Measurements from ENCODE around the gene KCNH8.

Gene KCNH8

GRCh38 chr3:19110335-19110895 lies 37.9 kb upstream of the KCNH8 start:
- no peak for DNase-seq (ENCODE audit: low read depth)
- H3K4me3 ChIP-seq (ENCODE audit: low read length), result no peak overlapping the region
- TF ChIP-seq CTCF (conservative IDR thresholded peaks at IDR 0.05; ENCODE audit: low read length), result no peak

- H3K4me3 ChIP-seq (ENCODE audit: low read length), result no peak overlapping the region
- no peak for TF ChIP-seq CTCF (conservative IDR thresholded peaks at IDR 0.05; ENCODE audit: low read length)
- no peak for DNase-seq (ENCODE audit: low read depth)
These were observed 33.8 kb upstream of the KCNH8 start for GRCh38 chr3:19114461-19114860.

- TF ChIP-seq CTCF (conservative IDR thresholded peaks at IDR 0.05; ENCODE audit: low read length), result no peak
- no peak overlapping the region for H3K4me3 ChIP-seq (ENCODE audit: low read length)
- no peak for DNase-seq (ENCODE audit: low read depth)
These were observed 32.1 kb upstream of the KCNH8 start for GRCh38 chr3:19116239-19116638.

GRCh38 chr3:19124752-19125151 lies 23.6 kb upstream of the KCNH8 start:
- DNase-seq (ENCODE audit: low read depth), result no peak
- H3K4me3 ChIP-seq (ENCODE audit: low read length), result no peak overlapping the region
- no peak for TF ChIP-seq CTCF (conservative IDR thresholded peaks at IDR 0.05; ENCODE audit: low read length)

GRCh38 chr3:19139863-19140262 lies 8.4 kb upstream of the KCNH8 start:
- no peak overlapping the region for H3K4me3 ChIP-seq (ENCODE audit: low read length)
- no peak for DNase-seq (ENCODE audit: low read depth)
- no peak for TF ChIP-seq CTCF (conservative IDR thresholded peaks at IDR 0.05; ENCODE audit: low read length)

GRCh38 chr3:19146685-19147650 lies 1.3 kb upstream of the KCNH8 start:
- peak overlapping the region; percentile 68 for H3K4me3 ChIP-seq (ENCODE audit: low read length)
- peak; percentile 33 for DNase-seq (ENCODE audit: low read depth)
- TF ChIP-seq CTCF (conservative IDR thresholded peaks at IDR 0.05; ENCODE audit: low read length), result peak; percentile 44

- no peak overlapping the region for H3K4me3 ChIP-seq (ENCODE audit: low read length)
- DNase-seq (ENCODE audit: low read depth), result no peak
- no peak for TF ChIP-seq CTCF (conservative IDR thresholded peaks at IDR 0.05; ENCODE audit: low read length)
These were observed 420 bp downstream of the KCNH8 start for GRCh38 chr3:19148768-19149091.

Measured in AG10803 (cell line).